H1 (cell line): ENCODE data around the gene SPATA19. TPM values are rescaled to one million over a fixed set of nuclear protein-coding genes. Genes with fewer than 3 reads are reported as not detected.

Source experiments
- CTCF ChIA-PET: fragments of 300-600 bp; sonication (Branson Sonifier 250); formaldehyde crosslinking; loops from one replicate; lab custom pipeline; 2021; ENCODE audit not compliant: partially characterized antibody; lab: Charles Lee
- POLR2A ChIA-PET: fragments of 300-600 bp; sonication (Branson Sonifier 250); formaldehyde crosslinking; loops from one replicate; lab custom pipeline; 2021; ENCODE audit warnings: inconsistent platforms; ENCODE audit not compliant: partially characterized antibody; lab: Charles Lee
- DNase-seq, 2 experiments: peaks; one replicate each; pipeline versions ENCODE4 v3.0.0 to v3.0.0-alpha.2; 2010 to 2022; ENCODE audit warnings: low spot score in 2 of 2, low read depth in 1 of 2, mixed read lengths in 1 of 2
- FAIRE-seq: peaks from 2 replicates; lab custom pipeline; 2011; peaks lifted over from hg19 to GRCh38; lab: Jason Lieb, UNC
- H2AFZ ChIP-seq: 2 replicates; pipeline ENCODE4 v1.8.1; 2012; ENCODE audit warnings: low read length, inconsistent platforms
- H2AK5ac ChIP-seq: 2 replicates; pipeline ENCODE4 v1.6.1; 2013; ENCODE audit warnings: low read depth, low read length
- H2BK120ac ChIP-seq: replicated peaks from 2 replicates; pipeline ENCODE3; 2013; ENCODE audit warnings: low read depth, low read length, inconsistent platforms
- H2BK12ac ChIP-seq: 2 replicates; pipeline ENCODE4 v1.6.1; 2013; ENCODE audit warnings: low read depth, low read length
- H2BK15ac ChIP-seq: 2 replicates; pipeline ENCODE4 v1.6.1; 2013; ENCODE audit warnings: low read length
- H2BK20ac ChIP-seq: 2 replicates; pipeline ENCODE4 v1.6.1; 2013; ENCODE audit warnings: low read length
- H2BK5ac ChIP-seq: 2 replicates; pipeline ENCODE4 v1.6.1; 2013; ENCODE audit warnings: low read depth, low read length
- H3K14ac ChIP-seq: 2 replicates; pipeline ENCODE4 v1.6.1; 2013; ENCODE audit warnings: inconsistent platforms; ENCODE audit not compliant: insufficient read length
- H3K18ac ChIP-seq: 2 replicates; pipeline ENCODE4 v1.6.1; 2013; ENCODE audit warnings: low read length; ENCODE audit errors: extremely low read depth
- H3K23ac ChIP-seq: 2 replicates; pipeline ENCODE4 v1.6.1; 2013; ENCODE audit warnings: inconsistent platforms; ENCODE audit not compliant: insufficient read length
- H3K23me2 ChIP-seq: 2 replicates; pipeline ENCODE4 v1.6.1; 2013; ENCODE audit warnings: low read depth, low read length
- H3K27ac ChIP-seq: 2 replicates; pipeline ENCODE4 v1.6.1; 2011; ENCODE audit warnings: low read depth, low read length, inconsistent platforms
- H3K27me3 ChIP-seq, 4 experiments: replicated peaks in 1 of 4; 1 replicate in 1 of 4; 2 replicates in 3 of 4; pipeline versions ENCODE4 v1.6.1 to v1.8.1; 2011 to 2013; ENCODE audit warnings: low read length in 3 of 4, mild to moderate bottlenecking in 3 of 4, inconsistent platforms in 2 of 4, mixed read lengths in 2 of 4, moderate library complexity in 1 of 4; ENCODE audit not compliant: control insufficient read depth in 3 of 4, insufficient read depth in 3 of 4; ENCODE audit errors: extremely low read depth in 1 of 4
- H3K36me3 ChIP-seq, 4 experiments: 2 replicates each; pipeline versions ENCODE4 v1.6.1 to v1.8.1; 2011 to 2013; ENCODE audit warnings: mild to moderate bottlenecking in 4 of 4, low read length in 3 of 4, moderate library complexity in 2 of 4, control low read depth in 1 of 4, inconsistent platforms in 1 of 4; ENCODE audit not compliant: insufficient read depth in 4 of 4, control insufficient read depth in 2 of 4
- H3K4ac ChIP-seq: replicated peaks from 2 replicates; pipeline ENCODE3; 2013; ENCODE audit warnings: low read length, low read depth, mixed read lengths, inconsistent platforms; ENCODE audit not compliant: insufficient read length
- H3K4me1 ChIP-seq, 4 experiments: replicated peaks in 1 of 4; 1 replicate in 1 of 4; 2 replicates in 3 of 4; pipeline versions ENCODE4 v1.6.1 to v1.8.1; 2011 to 2013; ENCODE audit warnings: low read length in 3 of 4, inconsistent platforms in 2 of 4, mixed read lengths in 1 of 4; ENCODE audit not compliant: insufficient read depth in 4 of 4, control insufficient read depth in 3 of 4
- H3K4me2 ChIP-seq, 2 experiments: 2 replicates each; pipeline versions ENCODE4 v1.6.1 to v1.8.1; 2011 to 2013; ENCODE audit warnings: low read depth in 2 of 2, low read length in 2 of 2, control low read depth in 1 of 2, inconsistent platforms in 1 of 2, mild to moderate bottlenecking in 1 of 2; ENCODE audit not compliant: insufficient read depth in 1 of 2
- H3K4me3 ChIP-seq, 4 experiments: fragments of 200-600, 300-600 bp in 1 of 4; sonication (generic), shearing (Covaris generic), sonication (Bioruptor Twin) in 1 of 4; 2 replicates each; pipeline versions ENCODE4 v1.5.1 to v1.8.1; 2011 to 2016; ENCODE audit warnings: low read length in 4 of 4, low read depth in 3 of 4, control low read depth in 2 of 4, inconsistent platforms in 2 of 4, mild to moderate bottlenecking in 2 of 4, mixed read lengths in 1 of 4, moderate library complexity in 1 of 4; ENCODE audit not compliant: insufficient read depth in 2 of 4; ENCODE audit errors: extremely low read depth in 1 of 4
- H3K56ac ChIP-seq: replicated peaks from 2 replicates; pipeline ENCODE3; 2013; ENCODE audit warnings: low read depth, mild to moderate bottlenecking, mixed read lengths, low read length, inconsistent platforms; ENCODE audit not compliant: insufficient read length
- H3K79me1 ChIP-seq: 2 replicates; pipeline ENCODE4 v1.6.1; 2013; ENCODE audit warnings: low read depth, low read length, control low read depth
- H3K79me2 ChIP-seq, 2 experiments: 2 replicates each; pipeline versions ENCODE4 v1.6.1 to v1.8.1; 2012 to 2013; ENCODE audit warnings: low read length in 2 of 2, mild to moderate bottlenecking in 2 of 2, inconsistent platforms in 1 of 2; ENCODE audit not compliant: insufficient read depth in 2 of 2, control insufficient read depth in 1 of 2
- H3K9ac ChIP-seq, 4 experiments: replicated peaks in 1 of 4; 1 replicate in 1 of 4; 2 replicates in 3 of 4; pipeline versions ENCODE4 v1.6.1 to v1.8.1; 2011 to 2013; ENCODE audit warnings: low read depth in 3 of 4, low read length in 3 of 4, control low read depth in 2 of 4, mild to moderate bottlenecking in 2 of 4, moderate library complexity in 2 of 4, inconsistent platforms in 1 of 4; ENCODE audit errors: extremely low read depth in 1 of 4
- H3K9me3 ChIP-seq, 2 experiments: 2 replicates each; pipeline versions ENCODE4 v1.6.1 to v1.8.1; 2012 to 2013; ENCODE audit warnings: mild to moderate bottlenecking in 2 of 2, moderate library complexity in 2 of 2, control low read depth in 1 of 2, inconsistent platforms in 1 of 2, low read depth in 1 of 2, low read length in 1 of 2, mixed read lengths in 1 of 2; ENCODE audit not compliant: insufficient read depth in 2 of 2
- H4K20me1 ChIP-seq, 2 experiments: replicated peaks in 1 of 2; 2 replicates each; pipeline versions ENCODE3 to v1.8.1; 2011 to 2013; ENCODE audit warnings: inconsistent platforms in 2 of 2, low read length in 2 of 2, mild to moderate bottlenecking in 1 of 2; ENCODE audit not compliant: insufficient read depth in 2 of 2, control insufficient read depth in 1 of 2
- H4K5ac ChIP-seq: 2 replicates; pipeline ENCODE4 v1.6.1; 2013; ENCODE audit warnings: low read length, low read depth, mixed read lengths, inconsistent platforms; ENCODE audit not compliant: insufficient read length
- H4K8ac ChIP-seq: 2 replicates; pipeline ENCODE4 v1.8.0; 2013; ENCODE audit warnings: mild to moderate bottlenecking, moderate library complexity, low read length, inconsistent platforms; ENCODE audit not compliant: insufficient read depth; ENCODE audit errors: extremely low read depth
- H4K91ac ChIP-seq: replicated peaks from 2 replicates; pipeline ENCODE3; 2013; ENCODE audit warnings: low read length, mixed read lengths, inconsistent platforms; ENCODE audit not compliant: insufficient read length
- HDAC2 ChIP-seq, 2 experiments: fragments of 300-600 bp in 1 of 2; sonication (generic) in 1 of 2; IDR thresholded peaks; 2 replicates each; pipeline ENCODE4 v1.6.1; 2011 to 2012; ENCODE audit warnings: low read depth in 2 of 2, low read length in 2 of 2, mild to moderate bottlenecking in 2 of 2, moderate library complexity in 2 of 2, borderline replicate concordance in 1 of 2, inconsistent platforms in 1 of 2
- JUND ChIP-seq: IDR thresholded peaks from 2 replicates; pipeline ENCODE4 v1.6.1; 2011; ENCODE audit warnings: mild to moderate bottlenecking, improper control_type of control experiment, low read length
- MAFK ChIP-seq: IDR thresholded peaks from 2 replicates; pipeline ENCODE4 v1.6.1; 2012; ENCODE audit warnings: low read depth, mild to moderate bottlenecking, improper control_type of control experiment, low read length
- POLR2AphosphoS5 ChIP-seq: IDR thresholded peaks from 2 replicates; pipeline ENCODE4 v1.6.1; 2011; ENCODE audit warnings: low read depth, low read length
- RAD21 ChIP-seq, 2 experiments: IDR thresholded peaks in 1 of 2; conservative IDR thresholded peaks in 1 of 2; 2 replicates each; pipeline ENCODE4 v1.6.1; 2011; ENCODE audit warnings: low read depth in 2 of 2, low read length in 2 of 2, improper control_type of control experiment in 1 of 2, inconsistent platforms in 1 of 2, mild to moderate bottlenecking in 1 of 2, moderate library complexity in 1 of 2
- RNF2 ChIP-seq: fragments of 200-900, 300-1000 bp; sonication (generic); IDR thresholded peaks from 2 replicates; pipeline ENCODE4 v1.7.1; 2016; ENCODE audit warnings: borderline replicate concordance, low read depth, mild to moderate bottlenecking, antibody characterized with exemption, low read length; ENCODE audit not compliant: poor library complexity, severe bottlenecking; ENCODE audit errors: missing control alignments
- TAF1 ChIP-seq: IDR thresholded peaks from 2 replicates; pipeline ENCODE4 v1.6.1; 2011; ENCODE audit warnings: mild to moderate bottlenecking, low read depth, low read length
- TAF7 ChIP-seq: optimal IDR thresholded peaks from 2 replicates; pipeline ENCODE3; 2011; ENCODE audit warnings: low read depth, mild to moderate bottlenecking, inconsistent platforms, low read length, moderate library complexity, borderline replicate concordance
- WGBS, 2 experiments: shearing (Covaris generic) in 1 of 2; methylation state at CpG; one replicate each; pipeline versions ENCODE4 v1.1.6 to v1.1.7; 2013 to 2015; ENCODE audit warnings: low lambda C conversion rate in 2 of 2, mixed read lengths in 2 of 2, inconsistent platforms in 1 of 2, low coverage in 1 of 2, missing lambda C conversion rate in 1 of 2; ENCODE audit not compliant: insufficient replicate concordance in 2 of 2, insufficient coverage in 1 of 2, insufficient read length in 1 of 2; ENCODE audit errors: extremely low coverage in 1 of 2, missing lambda C conversion rate in 1 of 2; 5-methylcytosine and 5-hydroxymethylcytosine counted together
- polyA plus RNA-seq, 7 experiments: library from polyadenylated mRNA; depleted of rRNA in 3 of 7; stranded (reverse) in 5 of 7; unstranded in 2 of 7; fragments of >200 nt in 5 of 7; fragments of 200-250 nt in 2 of 7; gene quantifications; 1 replicate in 5 of 7; 2 replicates in 1 of 7; 4 replicates in 1 of 7; pipeline versions ENCODE4 v1.2.1 to v1.2.3, GENCODE V29; 2011 to 2013; ENCODE audit warnings: missing spikeins in 2 of 7, mixed read lengths in 2 of 7
- total RNA-seq: library from RNA; stranded (reverse); fragmentation: NEBNext Ultra II Directional; extraction: Animal tissue kit (Norgen Biotek cat#: 25700); gene quantifications from 2 replicates; pipeline ENCODE4 v1.2.1, GENCODE V29; 2021
- TF ChIP-seq, protein P1 (sequence below): IDR thresholded peaks from 2 replicates; pipeline ENCODE4 v1.6.1; 2011; ENCODE audit warnings: low read depth, mild to moderate bottlenecking, low read length; ENCODE audit not compliant: insufficient read depth

SPATA19 gene
- total and polyA plus RNA-seq, 2 of the 8 experiments (the other 6 are each of a cell fraction or from before 2014, with no cell fraction given): not detected

- Histone ChIP-seq H3K9ac (no peak overlapping the region), H3K27ac (no peak overlapping the region), H4K8ac (no peak overlapping the region), H3K18ac (0 out of 2 replicates have a peak overlapping the region, but pooled peaks have one; percentile 52), H3K36me3 (no peaks in the 10 kb centered on the region), H4K20me1 (no peaks in the 10 kb centered on the region), H3K9me3 (peaks cover 0 to 9% of the 10 kb centered on the region in 2 experiments; a peak in 1 of 4 replicates), H3K4me2 (no peak overlapping the region), H2AFZ (no peak overlapping the region), H2AK5ac (no peak overlapping the region), H3K14ac (no peak overlapping the region), H3K79me2 (no peaks in the 10 kb centered on the region), H2BK15ac (no peak overlapping the region), H3K56ac (no peak overlapping the region), H3K4ac (no peak overlapping the region), H3K79me1 (no peaks in the 10 kb centered on the region; the same call in 1 of the 2 replicates), H2BK5ac (no peak overlapping the region), H2BK120ac (no peak overlapping the region), H3K4me3 (no peak overlapping the region), H4K91ac (no peak overlapping the region), H3K23ac (no peak overlapping the region), H2BK12ac (no peak overlapping the region), H4K5ac (no peak overlapping the region), H3K4me1 (peaks cover 0 to 2% (median 0%) of the 10 kb centered on the region in 4 experiments; a peak in 3 of 7 replicates), H2BK20ac (no peak overlapping the region), H3K27me3 (no peaks in the 10 kb centered on the region), H3K23me2 (no peaks in the 10 kb centered on the region)
- ChIA-PET POLR2A (interaction anchor here (0.8 kb wide), 1 partner anchor 753 kb away, joined by 3 read pairs; no protein-coding TSS in a partner anchor), CTCF (interaction anchor here (0.6 to 8.4 kb wide), 21 partner anchors 10 to 760 kb away, joined by 3 to 65 read pairs (median 3); partner anchors contain the start of gene SPATA19)
- FAIRE-seq: no peak
- WGBS, 2 experiments: 81% methylated on average over 8 of the region's 8 CpGs; no CpG with 5 or more reads in 1 of the 2 experiments
- DNase-seq: peak in 1 of 2 experiments; percentile 63
- TF ChIP-seq POLR2AphosphoS5 (no peak), HDAC2 (IDR thresholded peaks at IDR 0.05; ENCODE audit: borderline replicate concordance in 1 of 2, low read depth in 2 of 2, low read length in 2 of 2) (no peak), RNF2 (no peak), TAF7 (no peak), JUND (0 out of 2 replicates have a peak, but pooled peaks have one; percentile 19), TAF1 (no peak), RAD21 (IDR thresholded peaks at IDR 0.05 in 1 of 2, conservative IDR thresholded peaks at IDR 0.05 in 1 of 2; ENCODE audit: low read depth in 2 of 2, low read length in 2 of 2) (peak; percentile 90 to 95), MAFK (no peak)
- TF ChIP-seq, protein P1, sequence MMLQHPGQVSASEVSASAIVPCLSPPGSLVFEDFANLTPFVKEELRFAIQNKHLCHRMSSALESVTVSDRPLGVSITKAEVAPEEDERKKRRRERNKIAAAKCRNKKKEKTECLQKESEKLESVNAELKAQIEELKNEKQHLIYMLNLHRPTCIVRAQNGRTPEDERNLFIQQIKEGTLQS: no peak
These were observed 14.1 kb downstream of the SPATA19 start for GRCh38 chr11:133830931-133831907.
